K562 (cell line): ENCODE results near the gene CLIC3. TPM values are rescaled to one million over a fixed set of nuclear protein-coding genes. Genes with fewer than 3 reads are reported as not detected.

Source experiments
- BCOR ChIP-seq: fragments of 450-650 bp; IDR thresholded peaks from 2 replicates; pipeline ENCODE4 v1.6.1; 2016
- CXXC5 ChIP-seq: fragments of 250-450 bp; sonication (Bioruptor Pico); IDR thresholded peaks from 2 replicates; pipeline ENCODE4 v1.8.0; 2022; ENCODE audit warnings: inconsistent platforms, mild to moderate bottlenecking, moderate library complexity
- MECOM ChIP-seq: fragments of 250-450 bp; sonication (Bioruptor Pico); IDR thresholded peaks from 2 replicates; pipeline ENCODE4 v1.8.0; 2022; ENCODE audit warnings: inconsistent platforms
- NR2F6 ChIP-seq: fragments of 450-650 bp; formaldehyde crosslinking; IDR thresholded peaks from 2 replicates; pipeline ENCODE4 v1.4.0; 2020; ENCODE audit warnings: mild to moderate bottlenecking
- SMAD2 ChIP-seq: fragments of 150-350 bp; IDR thresholded peaks from 2 replicates; pipeline ENCODE4 v1.6.1; 2014; ENCODE audit warnings: low read depth, mild to moderate bottlenecking, low read length
- TBP ChIP-seq: optimal IDR thresholded peaks from 2 replicates; pipeline ENCODE3; 2011; ENCODE audit warnings: low read depth, low read length, improper control_type of control experiment
- TRIM28 ChIP-seq: fragments of 450-650 bp; IDR thresholded peaks from 2 replicates; pipeline ENCODE4 v1.6.1; 2017
- U2AF2 ChIP-seq: fragments of 200-400 bp; formaldehyde crosslinking; optimal IDR thresholded peaks from 2 replicates; pipeline ENCODE3; 2017; ENCODE audit warnings: low read depth, mild to moderate bottlenecking, low read length
- ZC3H8 ChIP-seq: fragments of 450-650 bp; IDR thresholded peaks from 2 replicates; pipeline ENCODE4 v1.6.1; 2017
- ZNF175 ChIP-seq: fragments of 200-800 bp; sonication (Bioruptor generic); IDR thresholded peaks from 2 replicates; pipeline ENCODE4 v1.6.1; 2016; ENCODE audit warnings: low read depth, mild to moderate bottlenecking, missing genetic modification characterization, missing compliant biosample characterization
- ZNF316 ChIP-seq: fragments of 450-650 bp; IDR thresholded peaks from 2 replicates; pipeline ENCODE4 v1.6.1; 2016
- ZNF584 ChIP-seq: fragments of 200-800 bp; sonication (Bioruptor generic); IDR thresholded peaks from 2 replicates; pipeline ENCODE4 v1.6.1; 2016; ENCODE audit warnings: low read depth, mild to moderate bottlenecking, missing genetic modification characterization, missing compliant biosample characterization
- polyA plus RNA-seq, 8 experiments: library from polyadenylated mRNA; depleted of rRNA in 4 of 8; stranded (reverse) in 5 of 8; unstranded in 3 of 8; fragments of >200 nt; fragmentation: Nextera tagmentation in 2 of 8; fragmentation: Illumina TruSeq in 1 of 8; extraction: Ambion mirVana in 2 of 8; extraction: Trizol in 1 of 8; gene quantifications; 2 replicates each; pipeline versions ENCODE4 v1.2.1 to v1.2.3, GENCODE V29; 2011 to 2014; ENCODE audit warnings: inconsistent platforms in 1 of 8, missing spikeins in 1 of 8
- total RNA-seq, 7 experiments: library from RNA; depleted of rRNA in 6 of 7; stranded (reverse); fragments of >200 nt in 6 of 7; fragmentation: Illumina TruSeq in 2 of 7; extraction: Trizol in 2 of 7; gene quantifications; 2 replicates each; pipeline versions ENCODE4 v1.2.1 to v1.2.3, GENCODE V29; 2011 to 2021; ENCODE audit warnings: low replicate concordance in 1 of 7
- TF ChIP-seq, protein P1 (sequence below): fragments of 250-450 bp; sonication (Bioruptor Pico); IDR thresholded peaks from 2 replicates; pipeline ENCODE4 v1.5.0; 2020; ENCODE audit warnings: mild to moderate bottlenecking
- TF ChIP-seq, protein P2 (sequence below): sonication (generic); formaldehyde crosslinking; IDR thresholded peaks from 2 replicates; pipeline ENCODE4 v1.8.1; 2023; ENCODE audit warnings: missing genetic modification reagents, mild to moderate bottlenecking, borderline replicate concordance
- TF ChIP-seq, protein P3 (sequence below): sonication (generic); formaldehyde crosslinking; IDR thresholded peaks from 2 replicates; pipeline ENCODE4 v1.8.0; 2022; ENCODE audit warnings: mild to moderate bottlenecking, missing genetic modification reagents
- TF ChIP-seq, protein P4 (sequence below): fragments of 250-450 bp; sonication (Bioruptor Pico); IDR thresholded peaks from 2 replicates; pipeline ENCODE4 v1.4.0; 2020; ENCODE audit warnings: mild to moderate bottlenecking, moderate library complexity, borderline replicate concordance
- TF ChIP-seq, protein P5 (sequence below): fragments of 450-650 bp; IDR thresholded peaks from 2 replicates; pipeline ENCODE4 v1.6.1; 2017; ENCODE audit warnings: antibody characterized with exemption

CLIC3 gene
- total and polyA plus RNA-seq, 9 of the 15 experiments (the other 6 are each of a cell fraction or from before 2014, with no cell fraction given): 0.27 to 0.29 TPM; not detected in 7

DNA sequence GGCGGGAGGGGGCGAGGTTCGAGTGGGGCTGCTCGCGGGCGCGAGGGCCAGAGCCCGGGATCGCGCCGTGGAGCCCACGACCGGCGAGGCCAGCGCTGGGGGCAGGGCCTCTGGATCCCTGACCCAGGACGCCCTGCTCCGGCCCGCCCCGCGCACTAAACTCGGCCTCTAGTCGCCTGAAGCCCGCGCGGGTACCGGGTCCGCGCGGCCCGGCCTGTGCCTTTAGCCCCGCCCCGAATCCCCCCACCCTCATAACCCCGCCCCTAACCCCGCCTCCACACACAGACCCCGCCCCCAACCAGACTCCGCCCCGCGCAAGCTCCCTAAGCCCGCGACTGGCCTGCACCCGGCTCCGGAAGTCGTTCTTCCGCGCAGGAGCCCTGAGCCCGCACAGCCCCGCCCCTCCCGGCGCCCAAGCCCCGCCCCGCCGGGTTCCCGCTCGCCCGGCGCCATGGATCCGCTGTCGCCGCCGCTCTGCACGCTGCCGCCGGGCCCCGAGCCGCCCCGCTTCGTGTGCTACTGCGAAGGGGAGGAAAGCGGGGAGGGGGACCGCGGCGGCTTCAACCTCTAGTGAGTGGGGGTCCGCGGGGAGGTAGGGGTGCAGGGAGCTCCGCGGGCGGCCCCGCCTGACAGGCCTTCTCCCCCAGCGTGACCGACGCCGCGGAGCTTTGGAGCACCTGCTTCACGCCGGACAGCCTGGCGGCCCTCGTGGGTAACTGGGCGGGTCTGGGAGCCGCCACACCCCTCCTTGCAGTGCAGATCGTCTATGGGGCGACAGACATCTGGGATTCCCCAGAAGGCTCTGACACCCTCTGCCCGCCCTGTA lies 4.2 kb downstream of the CLIC3 start, which contains the start of gene PAXX (continued):
- TF ChIP-seq, protein P1, sequence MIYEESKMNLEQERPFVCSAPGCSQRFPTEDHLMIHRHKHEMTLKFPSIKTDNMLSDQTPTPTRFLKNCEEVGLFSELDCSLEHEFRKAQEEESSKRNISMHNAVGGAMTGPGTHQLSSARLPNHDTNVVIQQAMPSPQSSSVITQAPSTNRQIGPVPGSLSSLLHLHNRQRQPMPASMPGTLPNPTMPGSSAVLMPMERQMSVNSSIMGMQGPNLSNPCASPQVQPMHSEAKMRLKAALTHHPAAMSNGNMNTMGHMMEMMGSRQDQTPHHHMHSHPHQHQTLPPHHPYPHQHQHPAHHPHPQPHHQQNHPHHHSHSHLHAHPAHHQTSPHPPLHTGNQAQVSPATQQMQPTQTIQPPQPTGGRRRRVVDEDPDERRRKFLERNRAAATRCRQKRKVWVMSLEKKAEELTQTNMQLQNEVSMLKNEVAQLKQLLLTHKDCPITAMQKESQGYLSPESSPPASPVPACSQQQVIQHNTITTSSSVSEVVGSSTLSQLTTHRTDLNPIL: no peak
- peak; percentile 75 for TF ChIP-seq CXXC5 (CRISPR knock-in tag)
- TF ChIP-seq, protein P2, sequence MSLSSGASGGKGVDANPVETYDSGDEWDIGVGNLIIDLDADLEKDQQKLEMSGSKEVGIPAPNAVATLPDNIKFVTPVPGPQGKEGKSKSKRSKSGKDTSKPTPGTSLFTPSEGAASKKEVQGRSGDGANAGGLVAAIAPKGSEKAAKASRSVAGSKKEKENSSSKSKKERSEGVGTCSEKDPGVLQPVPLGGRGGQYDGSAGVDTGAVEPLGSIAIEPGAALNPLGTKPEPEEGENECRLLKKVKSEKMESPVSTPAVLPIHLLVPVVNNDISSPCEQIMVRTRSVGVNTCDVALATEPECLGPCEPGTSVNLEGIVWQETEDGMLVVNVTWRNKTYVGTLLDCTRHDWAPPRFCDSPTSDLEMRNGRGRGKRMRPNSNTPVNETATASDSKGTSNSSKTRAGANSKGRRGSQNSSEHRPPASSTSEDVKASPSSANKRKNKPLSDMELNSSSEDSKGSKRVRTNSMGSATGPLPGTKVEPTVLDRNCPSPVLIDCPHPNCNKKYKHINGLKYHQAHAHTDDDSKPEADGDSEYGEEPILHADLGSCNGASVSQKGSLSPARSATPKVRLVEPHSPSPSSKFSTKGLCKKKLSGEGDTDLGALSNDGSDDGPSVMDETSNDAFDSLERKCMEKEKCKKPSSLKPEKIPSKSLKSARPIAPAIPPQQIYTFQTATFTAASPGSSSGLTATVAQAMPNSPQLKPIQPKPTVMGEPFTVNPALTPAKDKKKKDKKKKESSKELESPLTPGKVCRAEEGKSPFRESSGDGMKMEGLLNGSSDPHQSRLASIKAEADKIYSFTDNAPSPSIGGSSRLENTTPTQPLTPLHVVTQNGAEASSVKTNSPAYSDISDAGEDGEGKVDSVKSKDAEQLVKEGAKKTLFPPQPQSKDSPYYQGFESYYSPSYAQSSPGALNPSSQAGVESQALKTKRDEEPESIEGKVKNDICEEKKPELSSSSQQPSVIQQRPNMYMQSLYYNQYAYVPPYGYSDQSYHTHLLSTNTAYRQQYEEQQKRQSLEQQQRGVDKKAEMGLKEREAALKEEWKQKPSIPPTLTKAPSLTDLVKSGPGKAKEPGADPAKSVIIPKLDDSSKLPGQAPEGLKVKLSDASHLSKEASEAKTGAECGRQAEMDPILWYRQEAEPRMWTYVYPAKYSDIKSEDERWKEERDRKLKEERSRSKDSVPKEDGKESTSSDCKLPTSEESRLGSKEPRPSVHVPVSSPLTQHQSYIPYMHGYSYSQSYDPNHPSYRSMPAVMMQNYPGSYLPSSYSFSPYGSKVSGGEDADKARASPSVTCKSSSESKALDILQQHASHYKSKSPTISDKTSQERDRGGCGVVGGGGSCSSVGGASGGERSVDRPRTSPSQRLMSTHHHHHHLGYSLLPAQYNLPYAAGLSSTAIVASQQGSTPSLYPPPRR (CRISPR knock-in tag): 0 out of 2 replicates have a peak, but pooled peaks have one; percentile 31
- TF ChIP-seq, protein P3, sequence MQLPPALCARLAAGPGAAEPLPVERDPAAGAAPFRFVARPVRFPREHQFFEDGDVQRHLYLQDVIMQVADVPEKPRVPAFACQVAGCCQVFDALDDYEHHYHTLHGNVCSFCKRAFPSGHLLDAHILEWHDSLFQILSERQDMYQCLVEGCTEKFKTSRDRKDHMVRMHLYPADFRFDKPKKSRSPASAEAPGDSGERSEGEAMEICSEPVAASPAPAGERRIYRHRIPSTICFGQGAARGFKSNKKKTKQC (CRISPR knock-in tag): peak; percentile 79; the same call in 1 of the 2 replicates
- TF ChIP-seq BCOR: no peak
- TF ChIP-seq, protein P4, sequence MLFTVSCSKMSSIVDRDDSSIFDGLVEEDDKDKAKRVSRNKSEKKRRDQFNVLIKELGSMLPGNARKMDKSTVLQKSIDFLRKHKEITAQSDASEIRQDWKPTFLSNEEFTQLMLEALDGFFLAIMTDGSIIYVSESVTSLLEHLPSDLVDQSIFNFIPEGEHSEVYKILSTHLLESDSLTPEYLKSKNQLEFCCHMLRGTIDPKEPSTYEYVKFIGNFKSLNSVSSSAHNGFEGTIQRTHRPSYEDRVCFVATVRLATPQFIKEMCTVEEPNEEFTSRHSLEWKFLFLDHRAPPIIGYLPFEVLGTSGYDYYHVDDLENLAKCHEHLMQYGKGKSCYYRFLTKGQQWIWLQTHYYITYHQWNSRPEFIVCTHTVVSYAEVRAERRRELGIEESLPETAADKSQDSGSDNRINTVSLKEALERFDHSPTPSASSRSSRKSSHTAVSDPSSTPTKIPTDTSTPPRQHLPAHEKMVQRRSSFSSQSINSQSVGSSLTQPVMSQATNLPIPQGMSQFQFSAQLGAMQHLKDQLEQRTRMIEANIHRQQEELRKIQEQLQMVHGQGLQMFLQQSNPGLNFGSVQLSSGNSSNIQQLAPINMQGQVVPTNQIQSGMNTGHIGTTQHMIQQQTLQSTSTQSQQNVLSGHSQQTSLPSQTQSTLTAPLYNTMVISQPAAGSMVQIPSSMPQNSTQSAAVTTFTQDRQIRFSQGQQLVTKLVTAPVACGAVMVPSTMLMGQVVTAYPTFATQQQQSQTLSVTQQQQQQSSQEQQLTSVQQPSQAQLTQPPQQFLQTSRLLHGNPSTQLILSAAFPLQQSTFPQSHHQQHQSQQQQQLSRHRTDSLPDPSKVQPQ: no peak
- no peak for TF ChIP-seq ZNF584
- no peak for TF ChIP-seq TRIM28
- TF ChIP-seq ZNF316: no peak
- no peak for TF ChIP-seq MECOM (CRISPR knock-in tag)
- no peak for TF ChIP-seq ZNF175
- no peak for TF ChIP-seq SMAD2
- TF ChIP-seq NR2F6 (CRISPR knock-in tag): no peak
- no peak for TF ChIP-seq ZC3H8
- no peak for TF ChIP-seq U2AF2
- TF ChIP-seq, protein P5, sequence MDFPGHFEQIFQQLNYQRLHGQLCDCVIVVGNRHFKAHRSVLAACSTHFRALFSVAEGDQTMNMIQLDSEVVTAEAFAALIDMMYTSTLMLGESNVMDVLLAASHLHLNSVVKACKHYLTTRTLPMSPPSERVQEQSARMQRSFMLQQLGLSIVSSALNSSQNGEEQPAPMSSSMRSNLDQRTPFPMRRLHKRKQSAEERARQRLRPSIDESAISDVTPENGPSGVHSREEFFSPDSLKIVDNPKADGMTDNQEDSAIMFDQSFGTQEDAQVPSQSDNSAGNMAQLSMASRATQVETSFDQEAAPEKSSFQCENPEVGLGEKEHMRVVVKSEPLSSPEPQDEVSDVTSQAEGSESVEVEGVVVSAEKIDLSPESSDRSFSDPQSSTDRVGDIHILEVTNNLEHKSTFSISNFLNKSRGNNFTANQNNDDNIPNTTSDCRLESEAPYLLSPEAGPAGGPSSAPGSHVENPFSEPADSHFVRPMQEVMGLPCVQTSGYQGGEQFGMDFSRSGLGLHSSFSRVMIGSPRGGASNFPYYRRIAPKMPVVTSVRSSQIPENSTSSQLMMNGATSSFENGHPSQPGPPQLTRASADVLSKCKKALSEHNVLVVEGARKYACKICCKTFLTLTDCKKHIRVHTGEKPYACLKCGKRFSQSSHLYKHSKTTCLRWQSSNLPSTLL: no peak
- no peak for TF ChIP-seq TBP
